ENCODE data around the gene FYTTD1. TPM values are rescaled to one million over a fixed set of nuclear protein-coding genes. Genes with fewer than 3 reads are reported as not detected.
A peak's percentile ranks its signal among the peaks of the same experiment; 100 is the strongest.

The FYTTD1 gene
- total RNA-seq, 4 donors from 2014 or later, result 18.3 to 94.6 (median 33.6) TPM

GRCh38 chr3:197736010-197736490, 13.6 kb upstream of the FYTTD1 start:
- H3K4me1 ChIP-seq, result peaks cover 6 to 23% (median 14%) of the 10 kb centered on the region in 4 donors
- H3K27me3 ChIP-seq, result no peaks in the 10 kb centered on the region
- H3K9me3 ChIP-seq, result no peaks in the 10 kb centered on the region
- DNase-seq, result peak; percentile 51
- H3K4me3 ChIP-seq, result peak overlapping the region; percentile 87 to 100 (median 92)
- in situ Hi-C loops (cut with MboI; ENCODE audit: low pct_ligation_motif_present in 1 of 4, low pct_unique_long_range_greater_than_20kb in 1 of 4, low sequenced_read_pairs in 3 of 4) (no loop called here), intact Hi-C loops (cut with DNase I; ENCODE audit: low total_unique reads) (no loop called here)
- H3K27ac ChIP-seq, result peak overlapping the region; percentile 88 to 98 (median 94)
- WGBS, 2 donors (ENCODE audit: low coverage in 1 of 2), result 0% methylated on average over 2 to 15 of the region's 17 CpGs
- no peaks in the 10 kb centered on the region for H3K36me3 ChIP-seq
- no peak for TF ChIP-seq EP300 (IDR thresholded peaks at IDR 0.05; ENCODE audit: low read depth)
- no peak for TF ChIP-seq CTCF (IDR thresholded peaks at IDR 0.05)
- TF ChIP-seq POLR2AphosphoS5 (IDR thresholded peaks at IDR 0.05), result no peak

GRCh38 chr3:197736491-197737318, 13.0 kb upstream of the FYTTD1 start, which contains the start of gene RUBCN:
Gene RUBCN (minus strand): TSS chr3:197736904. CDS start chr3:197736719, 185 bp downstream.
- TF ChIP-seq CTCF (IDR thresholded peaks at IDR 0.05) (no peak), EP300 (IDR thresholded peaks at IDR 0.05; ENCODE audit: low read depth) (no peak), POLR2A (IDR thresholded peaks at IDR 0.05) (peak; percentile 79), POLR2AphosphoS5 (IDR thresholded peaks at IDR 0.05) (peak; percentile 82 to 94 (median 85))
- Histone ChIP-seq H3K36me3 (no peaks in the 10 kb centered on the region), H3K27ac (peak within 1 kb of the TSS; percentile 88 to 98 (median 94)), H3K27me3 (no peaks in the 10 kb centered on the region), H3K4me3 (peak within 1 kb of the TSS; percentile 87 to 100 (median 92)), H3K4me1 (peaks cover 6 to 23% (median 14%) of the 10 kb centered on the region in 4 donors), H3K9me3 (no peaks in the 10 kb centered on the region)
- intact Hi-C loops (cut with DNase I; ENCODE audit: low total_unique reads), result no loop called here
- 0% methylated on average over 1 to 86 of the region's 92 CpGs for WGBS, 2 donors (ENCODE audit: low coverage in 1 of 2)
- in situ Hi-C loops (cut with MboI; ENCODE audit: low pct_ligation_motif_present in 1 of 4, low pct_unique_long_range_greater_than_20kb in 1 of 4, low sequenced_read_pairs in 3 of 4), result no loop called here
- DNase-seq, result peak; percentile 97

- intact Hi-C loops (cut with DNase I; ENCODE audit: low total_unique reads), result no loop called here
- Histone ChIP-seq H3K9me3 (no peaks in the 10 kb centered on the region), H3K4me3 (peak overlapping the region; percentile 30 to 100 (median 92)), H3K27me3 (no peaks in the 10 kb centered on the region), H3K27ac (peak overlapping the region; percentile 88 to 98 (median 94)), H3K36me3 (no peaks in the 10 kb centered on the region), H3K4me1 (peaks cover 6 to 23% (median 14%) of the 10 kb centered on the region in 4 donors)
- no peak for DNase-seq
- 0 to 2% methylated on average over 4 to 6 of the region's 6 CpGs for WGBS, 2 donors (ENCODE audit: low coverage in 1 of 2)
- in situ Hi-C loops (cut with MboI; ENCODE audit: low pct_ligation_motif_present in 1 of 4, low pct_unique_long_range_greater_than_20kb in 1 of 4, low sequenced_read_pairs in 3 of 4), result no loop called here
- TF ChIP-seq EP300 (IDR thresholded peaks at IDR 0.05; ENCODE audit: low read depth) (no peak), CTCF (IDR thresholded peaks at IDR 0.05) (no peak), POLR2AphosphoS5 (IDR thresholded peaks at IDR 0.05) (no peak), POLR2A (IDR thresholded peaks at IDR 0.05) (no peak)
Measured at GRCh38 chr3:197737319-197737649, 12.4 kb upstream of the FYTTD1 start.

- Histone ChIP-seq H3K27ac (peak overlapping the region; percentile 88 to 98 (median 94)), H3K4me3 (peak overlapping the region in 2 of 4 donors; percentile 93 to 100), H3K4me1 (peaks cover 6 to 23% (median 14%) of the 10 kb centered on the region in 4 donors), H3K27me3 (no peaks in the 10 kb centered on the region), H3K9me3 (no peaks in the 10 kb centered on the region), H3K36me3 (no peaks in the 10 kb centered on the region)
- no peak for DNase-seq
- WGBS, 2 donors (ENCODE audit: low coverage in 1 of 2), result 48 to 72% methylated on average over 7 to 11 of the region's 11 CpGs
- in situ Hi-C loops (cut with MboI; ENCODE audit: low pct_ligation_motif_present in 1 of 4, low pct_unique_long_range_greater_than_20kb in 1 of 4, low sequenced_read_pairs in 3 of 4) (no loop called here), intact Hi-C loops (cut with DNase I; ENCODE audit: low total_unique reads) (no loop called here)
- no peak for TF ChIP-seq CTCF (IDR thresholded peaks at IDR 0.05)
- no peak for TF ChIP-seq POLR2AphosphoS5 (IDR thresholded peaks at IDR 0.05)
- TF ChIP-seq POLR2A (IDR thresholded peaks at IDR 0.05), result no peak
- TF ChIP-seq EP300 (IDR thresholded peaks at IDR 0.05; ENCODE audit: low read depth), result no peak
Measured at GRCh38 chr3:197737749-197738462, 11.8 kb upstream of the FYTTD1 start.
